GM13976 (cell line): Measurements from ENCODE around the gene PPM1G.

ENCODE experiments used
- DNase-seq: peaks from one replicate; pipeline ENCODE4 v3.0.0; 2012; ENCODE audit warnings: low spot score
- CTCF ChIP-seq: IDR thresholded peaks from 2 replicates; pipeline ENCODE4 v1.5.1; 2012; ENCODE audit warnings: borderline replicate concordance, mild to moderate bottlenecking; ENCODE audit not compliant: insufficient read depth; ENCODE audit errors: extremely low read depth, missing control alignments, control extremely low read depth
- in situ Hi-C: fragments of 300-500 bp; cut with MboI; formaldehyde crosslinking; loops from one replicate; pipeline ENCODE4 v1.12.0; 2022; ENCODE audit warnings: low sequenced_read_pairs, mixed read lengths, inconsistent platforms; ENCODE audit not compliant: unreplicated experiment

Gene PPM1G

GRCh38 chr2:27409321-27410073, at the start of gene PPM1G:
Gene PPM1G (minus strand): TSS chr2:27409591. CDS start chr2:27409422, 169 bp downstream.
- in situ Hi-C loops = no loop called here
- TF ChIP-seq CTCF = no peak
- peak; percentile 99 for DNase-seq

DNA sequence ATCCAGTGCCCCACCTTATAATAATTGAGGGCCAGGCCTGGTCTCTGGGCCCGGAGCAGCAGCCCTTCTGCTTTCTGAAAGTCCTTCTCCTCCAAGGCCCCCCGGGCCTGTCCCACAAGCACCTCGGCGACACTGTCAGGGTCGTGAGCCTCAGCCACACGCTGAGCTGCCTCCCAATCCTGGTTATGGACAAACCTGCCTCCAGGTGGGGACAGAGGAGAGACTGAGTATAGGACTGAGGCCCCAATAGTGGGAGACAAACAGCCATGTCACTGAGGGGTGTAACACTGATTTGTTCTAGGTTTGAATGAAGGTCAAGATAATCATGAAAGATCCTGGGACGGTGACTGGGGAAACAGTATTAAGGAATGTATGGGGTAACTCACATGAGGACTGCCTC, 44.6 kb upstream of the PPM1G start:
- TF ChIP-seq CTCF = no peak
- in situ Hi-C loops = no loop called here
- DNase-seq = no peak

DNA sequence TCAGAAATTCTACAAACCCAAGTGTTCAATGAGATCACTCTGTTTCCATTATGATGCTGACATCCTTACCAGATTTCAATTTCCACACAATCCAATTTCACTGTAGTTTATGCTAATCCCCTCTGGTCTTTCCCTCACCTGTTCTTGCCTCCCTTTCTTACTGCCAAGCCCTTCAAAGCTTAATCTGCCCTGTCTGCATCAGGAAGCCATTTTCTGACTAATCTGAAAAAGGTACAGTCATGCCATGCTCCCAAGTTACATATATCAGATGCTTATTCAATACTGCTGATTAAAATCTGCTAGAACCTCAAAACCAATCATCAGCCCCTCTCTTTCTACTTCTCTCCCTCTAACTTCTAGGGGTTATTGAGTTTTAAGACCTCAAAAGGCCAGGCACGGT, 41.7 kb upstream of the PPM1G start:
- no peak for TF ChIP-seq CTCF
- in situ Hi-C loops = no loop called here
- no peak for DNase-seq

DNA sequence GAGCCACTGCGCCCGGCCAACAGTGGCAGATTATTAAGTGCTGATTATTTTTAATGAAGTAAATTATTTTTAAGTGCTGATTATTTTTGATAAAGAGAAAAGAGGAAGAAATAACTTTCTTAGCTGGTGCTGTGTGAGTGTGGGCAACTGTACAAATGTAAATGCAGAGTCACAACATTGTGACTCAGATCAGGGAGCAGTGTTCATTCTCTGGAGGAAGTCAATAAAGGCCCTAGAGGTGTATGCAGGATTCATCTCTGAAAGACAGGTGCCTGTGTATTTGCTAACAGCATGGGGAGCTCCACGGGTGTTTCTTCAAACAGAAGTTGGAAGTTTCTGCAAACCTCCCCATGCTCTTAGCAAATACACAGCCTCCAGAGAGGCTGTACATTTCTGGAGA, 39.0 kb upstream of the PPM1G start:
- no peak for DNase-seq
- in situ Hi-C loops = no loop called here

GRCh38 chr2:27446057-27446456, 36.7 kb upstream of the PPM1G start:
- no peak for DNase-seq
- no peak for TF ChIP-seq CTCF
- in situ Hi-C loops = no loop called here

More for the DNA sequence above, 39.0 kb upstream of the PPM1G start:
- no peak for TF ChIP-seq CTCF

DNA sequence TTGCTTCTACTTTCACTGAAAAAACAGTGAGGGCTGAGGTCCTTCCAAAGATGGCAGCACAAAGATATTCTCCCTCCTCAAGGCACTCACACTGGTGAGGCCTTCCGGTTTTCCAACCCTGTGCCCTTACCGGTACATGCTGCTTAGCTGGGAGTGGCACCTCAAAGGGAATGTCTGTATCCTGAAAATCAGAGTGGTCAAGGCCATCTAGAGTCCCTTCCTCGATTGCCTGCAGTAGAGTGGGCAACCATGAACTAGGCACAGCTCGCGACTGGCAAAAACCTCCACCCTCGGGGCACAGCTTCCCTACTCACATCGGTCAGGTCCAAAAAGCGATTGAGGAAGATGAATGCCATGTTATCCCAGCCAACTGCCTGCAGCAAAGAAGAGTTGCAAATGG, 36.2 kb upstream of the PPM1G start:
- no peak for DNase-seq
- TF ChIP-seq CTCF = no peak
- in situ Hi-C loops = no loop called here
